ENCODE results near the gene PLCE1. TPM values are rescaled to one million over a fixed set of nuclear protein-coding genes. Genes with fewer than 3 reads are reported as not detected.
"Not testable (repeated sequence)": the region's sequence is repeated elsewhere in the genome, so short reads cannot be mapped to it uniquely, and the experiment has no call there.

PLCE1 gene
- total and polyA plus RNA-seq, 5 experiments from 2014 or later = 0.08 to 0.19 (median 0.17) TPM; not detected in 2

GRCh38 chr10:93968540-93968945, 25.2 kb upstream of the PLCE1 start:
- POLR2A ChIA-PET = no interaction called here
- H3K36me3 Mint-ChIP-seq = no peaks in the 10 kb centered on the region
- peaks cover 0 to 26% (median 4%) of the 10 kb centered on the region in 9 donors for H3K9me3 Mint-ChIP-seq
- DNase-seq = no peak
- ATAC-seq = no peak
- H3K4me1 Mint-ChIP-seq = no peaks in the 10 kb centered on the region
- no peak overlapping the region for H3K4me3 Mint-ChIP-seq
- H3K27me3 Mint-ChIP-seq = no peaks in the 10 kb centered on the region
- no peak overlapping the region for H3K27ac Mint-ChIP-seq

- DNase-seq, POLR2A ChIA-PET, H3K4me3 Mint-ChIP-seq, H3K36me3 Mint-ChIP-seq, H3K4me1 Mint-ChIP-seq, H3K27me3 Mint-ChIP-seq, ATAC-seq, H3K27ac Mint-ChIP-seq: not testable (repeated sequence)
- peaks cover 0 to 26% (median 4%) of the 10 kb centered on the region in 9 donors for H3K9me3 Mint-ChIP-seq
These were observed 23.2 kb upstream of the PLCE1 start for GRCh38 chr10:93970433-93971010.

GRCh38 chr10:93973748-93974445, 19.8 kb upstream of the PLCE1 start:
- no peaks in the 10 kb centered on the region for H3K4me1 Mint-ChIP-seq
- no peak for DNase-seq
- peaks cover under 1 to 5% (median 3%) of the 10 kb centered on the region in 5 donors for H3K27me3 Mint-ChIP-seq
- peaks cover 0 to 18% (median 4%) of the 10 kb centered on the region in 9 donors for H3K9me3 Mint-ChIP-seq
- no peak overlapping the region for H3K27ac Mint-ChIP-seq
- no peaks in the 10 kb centered on the region for H3K36me3 Mint-ChIP-seq
- no peak for ATAC-seq
- POLR2A ChIA-PET = no interaction called here
- H3K4me3 Mint-ChIP-seq = no peak overlapping the region

GRCh38 chr10:93977442-93977841, 16.3 kb upstream of the PLCE1 start:
- no peak overlapping the region for H3K4me3 Mint-ChIP-seq
- peaks cover 3 to 17% (median 6%) of the 10 kb centered on the region in 5 donors for H3K27me3 Mint-ChIP-seq
- no peak for DNase-seq
- POLR2A ChIA-PET = no interaction called here
- no peak for ATAC-seq
- H3K9me3 Mint-ChIP-seq = peaks cover 0 to 7% (median 0%) of the 10 kb centered on the region in 9 donors
- H3K4me1 Mint-ChIP-seq = no peaks in the 10 kb centered on the region
- no peaks in the 10 kb centered on the region for H3K36me3 Mint-ChIP-seq
- H3K27ac Mint-ChIP-seq = no peak overlapping the region

GRCh38 chr10:93980486-93980885, 13.2 kb upstream of the PLCE1 start:
- no peaks in the 10 kb centered on the region for H3K36me3 Mint-ChIP-seq
- POLR2A ChIA-PET = no interaction called here
- DNase-seq = no peak
- no peaks in the 10 kb centered on the region for H3K9me3 Mint-ChIP-seq
- no peak overlapping the region for H3K4me3 Mint-ChIP-seq
- no peaks in the 10 kb centered on the region for H3K4me1 Mint-ChIP-seq
- H3K27ac Mint-ChIP-seq = no peak overlapping the region
- no peak for ATAC-seq
- peaks cover 3 to 17% (median 8%) of the 10 kb centered on the region in 5 donors for H3K27me3 Mint-ChIP-seq

- Mint-ChIP-seq H3K27ac (no peak overlapping the region), H3K4me3 (no peak overlapping the region), H3K36me3 (peaks cover 0 to 11% (median 2%) of the 10 kb centered on the region in 3 donors), H3K4me1 (peaks cover 0 to 8% (median 4%) of the 10 kb centered on the region in 4 donors), H3K9me3 (peaks cover 0 to 7% (median 0%) of the 10 kb centered on the region in 9 donors), H3K27me3 (peaks cover 43 to 71% (median 53%) of the 10 kb centered on the region in 5 donors)
- DNase-seq (no peak), ATAC-seq (no peak)
- POLR2A ChIA-PET = no interaction called here
These were observed 2.6 kb upstream of the PLCE1 start for GRCh38 chr10:93991114-93991513.

GRCh38 chr10:93991596-93992284, 2.0 kb upstream of the PLCE1 start:
- H3K4me1 Mint-ChIP-seq = peaks cover 0 to 8% (median 4%) of the 10 kb centered on the region in 4 donors
- no peak overlapping the region for H3K27ac Mint-ChIP-seq
- DNase-seq (no peak), ATAC-seq (no peak)
- POLR2A ChIA-PET = no interaction called here
- H3K36me3 Mint-ChIP-seq = peaks cover 0 to 11% (median 2%) of the 10 kb centered on the region in 3 donors
- H3K4me3 Mint-ChIP-seq = no peak overlapping the region
- peaks cover 46 to 76% (median 59%) of the 10 kb centered on the region in 5 donors for H3K27me3 Mint-ChIP-seq
- peaks cover 0 to 7% (median 0%) of the 10 kb centered on the region in 9 donors for H3K9me3 Mint-ChIP-seq

GRCh38 chr10:93992400-93993030, 1.2 kb upstream of the PLCE1 start:
- Mint-ChIP-seq H3K27ac (no peak overlapping the region), H3K27me3 (peaks cover 42 to 71% (median 59%) of the 10 kb centered on the region in 5 donors), H3K4me1 (peaks cover 0 to 8% (median 4%) of the 10 kb centered on the region in 4 donors), H3K9me3 (peaks cover 0 to 7% (median 0%) of the 10 kb centered on the region in 9 donors), H3K36me3 (peaks cover 0 to 11% (median 2%) of the 10 kb centered on the region in 3 donors), H3K4me3 (peak overlapping the region in 3 of 10 donors; percentile 28 to 55 (median 29))
- ATAC-seq = no peak
- DNase-seq = no peak
- POLR2A ChIA-PET = no interaction called here

GRCh38 chr10:93993414-93993781, 333 bp upstream of the PLCE1 start:
- no peak for DNase-seq
- Mint-ChIP-seq H3K27me3 (peaks cover 46 to 78% (median 60%) of the 10 kb centered on the region in 5 donors), H3K36me3 (peaks cover 0 to 11% (median 2%) of the 10 kb centered on the region in 3 donors), H3K4me3 (peak overlapping the region in 5 of 10 donors; percentile 18 to 42 (median 31)), H3K27ac (no peak overlapping the region), H3K4me1 (peaks cover 0 to 8% (median 4%) of the 10 kb centered on the region in 4 donors), H3K9me3 (peaks cover 0 to 7% (median 0%) of the 10 kb centered on the region in 9 donors)
- POLR2A ChIA-PET = no interaction called here
- no peak for ATAC-seq

- peaks cover 0 to 6% (median 0%) of the 10 kb centered on the region in 3 donors for H3K36me3 Mint-ChIP-seq
- H3K27ac Mint-ChIP-seq = peak overlapping the region in 1 of 10 donors; percentile 9
- ATAC-seq = no peak
- H3K9me3 Mint-ChIP-seq = peaks cover 0 to 3% (median 0%) of the 10 kb centered on the region in 9 donors
- peaks cover 0 to 8% (median 4%) of the 10 kb centered on the region in 4 donors for H3K4me1 Mint-ChIP-seq
- DNase-seq = no peak
- peaks cover 50 to 77% (median 63%) of the 10 kb centered on the region in 5 donors for H3K27me3 Mint-ChIP-seq
- peak overlapping the region in 3 of 10 donors; percentile 39 to 61 (median 50) for H3K4me3 Mint-ChIP-seq
- POLR2A ChIA-PET = no interaction called here
These were observed 689 bp downstream of the PLCE1 start for GRCh38 chr10:93994438-93994801.

- peaks cover 0 to 4% (median 0%) of the 10 kb centered on the region in 3 donors for H3K36me3 Mint-ChIP-seq
- POLR2A ChIA-PET = no interaction called here
- H3K27ac Mint-ChIP-seq = no peak overlapping the region
- ATAC-seq = no peak
- peaks cover 0 to 8% (median 4%) of the 10 kb centered on the region in 4 donors for H3K4me1 Mint-ChIP-seq
- H3K27me3 Mint-ChIP-seq = peaks cover 49 to 84% (median 62%) of the 10 kb centered on the region in 5 donors
- no peak overlapping the region for H3K4me3 Mint-ChIP-seq
- peaks cover 0 to 3% (median 0%) of the 10 kb centered on the region in 9 donors for H3K9me3 Mint-ChIP-seq
- no peak for DNase-seq
These were observed 1.5 kb downstream of the PLCE1 start for GRCh38 chr10:93995182-93995581.

GRCh38 chr10:93995598-93996271, 2.0 kb downstream of the PLCE1 start:
- H3K27me3 Mint-ChIP-seq = peaks cover 47 to 84% (median 60%) of the 10 kb centered on the region in 5 donors
- POLR2A ChIA-PET = no interaction called here
- H3K9me3 Mint-ChIP-seq = peaks cover 0 to 3% (median 0%) of the 10 kb centered on the region in 9 donors
- H3K36me3 Mint-ChIP-seq = peaks cover 0 to 4% (median 0%) of the 10 kb centered on the region in 3 donors
- ATAC-seq (no peak), DNase-seq (no peak)
- H3K27ac Mint-ChIP-seq = no peak overlapping the region
- H3K4me1 Mint-ChIP-seq = peaks cover 0 to 8% (median 4%) of the 10 kb centered on the region in 4 donors
- H3K4me3 Mint-ChIP-seq = no peak overlapping the region
